Type B pancreatic cell (in vitro differentiated cells): ENCODE results near the gene NMUR2. TPM values are rescaled to one million over a fixed set of nuclear protein-coding genes. Genes with fewer than 3 reads are reported as not detected.

Source experiments
- DNase-seq: peaks from one replicate; pipeline ENCODE4 v3.0.0; 2021; ENCODE audit warnings: mixed read lengths; ENCODE audit not compliant: unreplicated experiment; ENCODE audit errors: extremely low spot score
- H3K27ac Mint-ChIP-seq: 2 replicates; pipeline ENCODE4 v1.8.0; 2021; ENCODE audit warnings: mild to moderate bottlenecking, mixed read lengths
- H3K27me3 Mint-ChIP-seq: 2 replicates; pipeline ENCODE4 v1.8.0; 2021; ENCODE audit warnings: mixed read lengths
- H3K36me3 Mint-ChIP-seq: 2 replicates; pipeline ENCODE4 v1.8.0; 2021; ENCODE audit warnings: mixed read lengths
- H3K4me1 Mint-ChIP-seq: one replicate; pipeline ENCODE4 v1.8.0; 2021; ENCODE audit warnings: mixed read lengths; ENCODE audit not compliant: unreplicated experiment
- H3K4me3 Mint-ChIP-seq: 2 replicates; pipeline ENCODE4 v1.8.0; 2021; ENCODE audit warnings: mild to moderate bottlenecking, mixed read lengths
- H3K9me3 Mint-ChIP-seq: 2 replicates; pipeline ENCODE4 v1.8.0; 2021; ENCODE audit warnings: mixed read lengths
- CTCF ChIP-seq: fragments of 200-600 bp; sonication (generic); conservative IDR thresholded peaks from 2 replicates; pipeline ENCODE4 v1.5.0; 2021; ENCODE audit warnings: antibody characterized with exemption, mild to moderate bottlenecking
- total RNA-seq: library from RNA; stranded (reverse); gene quantifications from 2 replicates; pipeline ENCODE4 v1.2.1, GENCODE V29; 2021; ENCODE audit warnings: low replicate concordance

Gene NMUR2
- total RNA-seq, 1 donor from 2014 or later, result 0.80 TPM

- H3K27me3 Mint-ChIP-seq, result peaks cover 5% of the 10 kb centered on the region
- H3K9me3 Mint-ChIP-seq, result no peaks in the 10 kb centered on the region
- DNase-seq, result no peak
- no peaks in the 10 kb centered on the region for H3K36me3 Mint-ChIP-seq
- no peak overlapping the region for H3K4me3 Mint-ChIP-seq
- H3K27ac Mint-ChIP-seq, result no peak overlapping the region
- H3K4me1 Mint-ChIP-seq, result no peaks in the 10 kb centered on the region
- TF ChIP-seq CTCF, result no peak
Measured at GRCh38 chr5:152372875-152373274, 32.2 kb downstream of the NMUR2 start.

GRCh38 chr5:152369298-152369697 is 35.8 kb downstream of the NMUR2 start:
- H3K36me3 Mint-ChIP-seq, result no peaks in the 10 kb centered on the region
- H3K27ac Mint-ChIP-seq, result no peak overlapping the region
- TF ChIP-seq CTCF, result no peak
- H3K27me3 Mint-ChIP-seq, result peaks cover 13% of the 10 kb centered on the region
- DNase-seq, result no peak
- H3K9me3 Mint-ChIP-seq, result no peaks in the 10 kb centered on the region
- no peaks in the 10 kb centered on the region for H3K4me1 Mint-ChIP-seq
- H3K4me3 Mint-ChIP-seq, result no peak overlapping the region

GRCh38 chr5:152367554-152367953 is 37.5 kb downstream of the NMUR2 start:
- Mint-ChIP-seq H3K9me3 (no peaks in the 10 kb centered on the region), H3K36me3 (no peaks in the 10 kb centered on the region), H3K27ac (no peak overlapping the region), H3K4me3 (no peak overlapping the region), H3K27me3 (peaks cover 16% of the 10 kb centered on the region), H3K4me1 (no peaks in the 10 kb centered on the region)
- no peak for DNase-seq
- TF ChIP-seq CTCF, result no peak

- TF ChIP-seq CTCF, result no peak
- no peak for DNase-seq
- H3K4me1 Mint-ChIP-seq, result no peaks in the 10 kb centered on the region
- no peaks in the 10 kb centered on the region for H3K36me3 Mint-ChIP-seq
- no peak overlapping the region for H3K27ac Mint-ChIP-seq
- H3K4me3 Mint-ChIP-seq, result no peak overlapping the region
- peaks cover 16% of the 10 kb centered on the region for H3K27me3 Mint-ChIP-seq
- H3K9me3 Mint-ChIP-seq, result no peaks in the 10 kb centered on the region
Measured at GRCh38 chr5:152366716-152367115, 38.4 kb downstream of the NMUR2 start.

GRCh38 chr5:152364899-152365298 is 40.2 kb downstream of the NMUR2 start:
- H3K27ac Mint-ChIP-seq, result no peak overlapping the region
- H3K4me3 Mint-ChIP-seq, result no peak overlapping the region

More at GRCh38 chr5:152364899-152365298, 40.2 kb downstream of the NMUR2 start:
- Mint-ChIP-seq H3K27me3 (peaks cover 11% of the 10 kb centered on the region), H3K36me3 (no peaks in the 10 kb centered on the region), H3K4me1 (peaks cover 9% of the 10 kb centered on the region), H3K9me3 (no peaks in the 10 kb centered on the region)
- no peak for DNase-seq
- no peak for TF ChIP-seq CTCF
